Liver (tissue), 3 donors: ENCODE results near the gene UBR7.
A peak's percentile ranks its signal among the peaks of the same experiment; 100 is the strongest.

Experiments used
- CTCF ChIP-seq: fragments of 150-350 bp; IDR thresholded peaks from 2 replicates; pipeline ENCODE4 v1.5.1; 2017; ENCODE audit warnings: improper control_type of control experiment, low read depth, low read length; ENCODE audit not compliant: missing input control
- EGR1 ChIP-seq, 2 donors: IDR thresholded peaks; 2 replicates each; pipeline ENCODE4 v1.6.1; 2016 to 2018; ENCODE audit warnings: antibody characterized with exemption in 2 of 2, low read depth in 2 of 2
- FOXA1 ChIP-seq: IDR thresholded peaks from 2 replicates; pipeline ENCODE4 v1.6.1; 2016; ENCODE audit warnings: antibody characterized with exemption
- RAD21 ChIP-seq, 2 donors: IDR thresholded peaks; 2 replicates each; pipeline ENCODE4 v1.6.1; 2016; ENCODE audit warnings: antibody characterized with exemption in 2 of 2, mild to moderate bottlenecking in 2 of 2
- REST ChIP-seq: IDR thresholded peaks from 2 replicates; pipeline ENCODE4 v1.6.1; 2016; ENCODE audit warnings: antibody characterized with exemption, mild to moderate bottlenecking
- YY1 ChIP-seq: IDR thresholded peaks from 2 replicates; pipeline ENCODE4 v1.6.1; 2016; ENCODE audit warnings: antibody characterized with exemption, mild to moderate bottlenecking
- ZBTB33 ChIP-seq: IDR thresholded peaks from 2 replicates; pipeline ENCODE4 v1.6.1; 2016; ENCODE audit warnings: antibody characterized with exemption
- TF ChIP-seq, protein P1 (sequence below): IDR thresholded peaks from 2 replicates; pipeline ENCODE4 v1.6.1; 2016; ENCODE audit warnings: antibody characterized with exemption
- donor health status: healthy.
- donor health status: healthy.

- peak; percentile 21 for TF ChIP-seq CTCF
- TF ChIP-seq, protein P1, sequence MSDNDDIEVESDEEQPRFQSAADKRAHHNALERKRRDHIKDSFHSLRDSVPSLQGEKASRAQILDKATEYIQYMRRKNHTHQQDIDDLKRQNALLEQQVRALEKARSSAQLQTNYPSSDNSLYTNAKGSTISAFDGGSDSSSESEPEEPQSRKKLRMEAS: no peak
- no peak for TF ChIP-seq REST
- TF ChIP-seq FOXA1: no peak
- peak in 1 of 2 donors; percentile 40 for TF ChIP-seq RAD21 (IDR thresholded peaks at IDR 0.05)
- no peak for TF ChIP-seq ZBTB33
- no peak for TF ChIP-seq YY1
- no peak for TF ChIP-seq EGR1 (IDR thresholded peaks at IDR 0.05; ENCODE audit: low read depth in 2 of 2)
Measured at GRCh38 chr14:93207468-93208308, 632 bp downstream of the UBR7 start.
